Natural killer cell (primary cell): ENCODE data around the gene COQ3. TPM values are rescaled to one million over a fixed set of nuclear protein-coding genes. Genes with fewer than 3 reads are reported as not detected.

ENCODE experiments used
- ATAC-seq, 3 donors: fragments of 150-1000 bp in 2 of 3; fragments of 200-7000 bp in 1 of 3; cut with Tn5 transposase; 1 replicate in 1 of 3; 2 replicates in 2 of 3; pipeline ENCODE4 v1.10.0; 2021; ENCODE audit warnings: mild to moderate bottlenecking in 2 of 3, moderate library complexity in 2 of 3
- DNase-seq, 2 donors: peaks; one replicate each; pipeline versions ENCODE4 v3.0.0 to v3.0.0-alpha.2; 2013 to 2021; ENCODE audit warnings: mixed read lengths in 1 of 2
- H3K27ac ChIP-seq: one replicate; pipeline ENCODE4 v1.5.1; 2013; ENCODE audit warnings: mild to moderate bottlenecking, low read length
- H3K27me3 ChIP-seq: one replicate; pipeline ENCODE4 v1.6.1; 2013; ENCODE audit warnings: low read length; ENCODE audit not compliant: control insufficient read depth, insufficient read depth
- H3K36me3 ChIP-seq: one replicate; pipeline ENCODE4 v1.6.1; 2013; ENCODE audit warnings: low read length; ENCODE audit not compliant: control insufficient read depth, insufficient read depth
- H3K4me1 ChIP-seq: one replicate; pipeline ENCODE4 v1.6.1; 2013; ENCODE audit warnings: low read length; ENCODE audit not compliant: control insufficient read depth, insufficient read depth
- H3K4me3 ChIP-seq: one replicate; pipeline ENCODE4 v1.5.1; 2013; ENCODE audit warnings: low read length
- H3K9me3 ChIP-seq: one replicate; pipeline ENCODE4 v1.6.1; 2013; ENCODE audit warnings: low read length; ENCODE audit not compliant: control insufficient read depth, insufficient read depth
- H3K27ac Mint-ChIP-seq, 2 donors: one replicate each; pipeline ENCODE4 v1.8.0; 2022; ENCODE audit warnings: mild to moderate bottlenecking in 2 of 2, mixed read lengths in 2 of 2, moderate library complexity in 1 of 2
- H3K27me3 Mint-ChIP-seq, 2 donors: one replicate each; pipeline ENCODE4 v1.8.0; 2022; ENCODE audit warnings: low read depth in 2 of 2, mixed read lengths in 2 of 2
- H3K36me3 Mint-ChIP-seq: one replicate; pipeline ENCODE4 v1.8.0; 2022; ENCODE audit warnings: mixed read lengths
- H3K4me1 Mint-ChIP-seq, 2 donors: one replicate each; pipeline ENCODE4 v1.8.0; 2022; ENCODE audit warnings: mixed read lengths in 2 of 2
- H3K4me3 Mint-ChIP-seq: one replicate; pipeline ENCODE4 v1.8.0; 2022; ENCODE audit warnings: mild to moderate bottlenecking, moderate library complexity, mixed read lengths
- H3K9me3 Mint-ChIP-seq, 2 donors: one replicate each; pipeline ENCODE4 v1.8.0; 2022; ENCODE audit warnings: mixed read lengths in 2 of 2
- WGBS: methylation state at CpG from one replicate; pipeline ENCODE4 v1.1.7; 2013; ENCODE audit warnings: missing lambda C conversion rate; ENCODE audit not compliant: insufficient coverage; 5-methylcytosine and 5-hydroxymethylcytosine counted together
- intact Hi-C: fragments of 100-400 bp; cut with micrococcal nuclease; formaldehyde crosslinking; loops from one replicate; pipeline ENCODE4 v1.14.2; 2022
- total RNA-seq, 4 donors: library from RNA; stranded (reverse); fragments of 120-200 nt in 1 of 4; gene quantifications; one replicate each; pipeline versions ENCODE4 v1.2.3 to v1.2.4, GENCODE V29; 2013 to 2022
- TF ChIP-seq, protein P1 (sequence below): fragments of 200-600 bp; IDR thresholded peaks from one replicate; pipeline ENCODE4 v1.8.0; 2022; ENCODE audit warnings: antibody characterized with exemption

The COQ3 gene
- total RNA-seq, 3 donors from 2014 or later (not counting 1 experiment from before 2014, with no cell fraction given), result 2.5 to 3.7 (median 2.6) TPM

DNA sequence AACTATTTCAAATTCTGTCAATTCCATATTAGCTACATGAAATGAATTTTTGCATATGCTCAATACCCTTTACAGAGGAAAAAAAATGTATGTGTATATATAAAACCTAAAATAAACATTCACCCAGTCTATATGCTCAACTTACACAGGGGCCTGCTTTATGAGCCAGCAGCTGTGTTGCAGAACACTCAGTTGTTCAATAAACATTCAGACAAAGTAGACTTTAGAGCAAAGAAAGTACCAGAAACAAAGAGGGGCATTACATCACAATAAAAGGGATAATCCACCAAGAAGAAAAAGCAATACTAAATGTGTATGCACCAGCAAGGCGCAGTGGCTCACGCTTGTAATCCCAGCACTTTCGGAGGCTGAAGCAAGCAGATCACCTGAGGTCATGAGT, 9.5 kb downstream of the COQ3 start:
- Mint-ChIP-seq H3K4me1 (no peaks in the 10 kb centered on the region), H3K4me3 (no peak overlapping the region), H3K9me3 (no peaks in the 10 kb centered on the region), H3K36me3 (no peaks in the 10 kb centered on the region), H3K27ac (no peak overlapping the region), H3K27me3 (no peaks in the 10 kb centered on the region)
- intact Hi-C loops, result no loop called here
- TF ChIP-seq, protein P1, sequence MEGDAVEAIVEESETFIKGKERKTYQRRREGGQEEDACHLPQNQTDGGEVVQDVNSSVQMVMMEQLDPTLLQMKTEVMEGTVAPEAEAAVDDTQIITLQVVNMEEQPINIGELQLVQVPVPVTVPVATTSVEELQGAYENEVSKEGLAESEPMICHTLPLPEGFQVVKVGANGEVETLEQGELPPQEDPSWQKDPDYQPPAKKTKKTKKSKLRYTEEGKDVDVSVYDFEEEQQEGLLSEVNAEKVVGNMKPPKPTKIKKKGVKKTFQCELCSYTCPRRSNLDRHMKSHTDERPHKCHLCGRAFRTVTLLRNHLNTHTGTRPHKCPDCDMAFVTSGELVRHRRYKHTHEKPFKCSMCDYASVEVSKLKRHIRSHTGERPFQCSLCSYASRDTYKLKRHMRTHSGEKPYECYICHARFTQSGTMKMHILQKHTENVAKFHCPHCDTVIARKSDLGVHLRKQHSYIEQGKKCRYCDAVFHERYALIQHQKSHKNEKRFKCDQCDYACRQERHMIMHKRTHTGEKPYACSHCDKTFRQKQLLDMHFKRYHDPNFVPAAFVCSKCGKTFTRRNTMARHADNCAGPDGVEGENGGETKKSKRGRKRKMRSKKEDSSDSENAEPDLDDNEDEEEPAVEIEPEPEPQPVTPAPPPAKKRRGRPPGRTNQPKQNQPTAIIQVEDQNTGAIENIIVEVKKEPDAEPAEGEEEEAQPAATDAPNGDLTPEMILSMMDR, result no peak
- Histone ChIP-seq H3K4me1 (no peaks in the 10 kb centered on the region), H3K4me3 (no peak overlapping the region), H3K27ac (no peak overlapping the region), H3K27me3 (no peaks in the 10 kb centered on the region), H3K36me3 (no peaks in the 10 kb centered on the region), H3K9me3 (no peaks in the 10 kb centered on the region)
- 97% methylated on average over 3 of the region's 3 CpGs for WGBS
- no peak for ATAC-seq
- no peak for DNase-seq

DNA sequence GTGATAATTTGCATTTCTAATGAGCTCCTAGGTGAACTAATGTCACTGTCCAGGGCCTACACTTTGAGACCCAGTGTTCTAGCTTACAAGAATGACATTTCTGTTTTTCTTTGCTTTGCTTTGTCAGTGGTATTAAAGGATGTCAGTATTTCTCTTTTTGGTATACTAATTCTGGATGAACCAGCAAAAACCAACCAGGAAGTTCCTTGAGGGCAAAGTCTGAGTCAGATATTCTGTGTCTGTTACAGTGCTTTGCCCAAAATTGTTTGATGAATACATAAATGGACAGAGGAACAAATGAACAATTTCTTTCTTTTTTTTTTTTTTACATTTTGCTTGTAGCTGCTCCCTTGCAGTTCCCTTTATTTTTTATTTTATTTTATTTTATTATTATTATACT, 15.4 kb downstream of the COQ3 start:
- no peak for DNase-seq
- Mint-ChIP-seq H3K36me3 (no peaks in the 10 kb centered on the region), H3K4me3 (no peak overlapping the region), H3K27ac (no peak overlapping the region), H3K4me1 (no peaks in the 10 kb centered on the region), H3K9me3 (no peaks in the 10 kb centered on the region), H3K27me3 (no peaks in the 10 kb centered on the region)
- TF ChIP-seq, protein P1, result no peak
- H3K4me1 ChIP-seq, result no peaks in the 10 kb centered on the region
- H3K9me3 ChIP-seq, result no peaks in the 10 kb centered on the region
- ATAC-seq, result no peak
- no peak overlapping the region for H3K4me3 ChIP-seq
- H3K27ac ChIP-seq, result no peak overlapping the region
- no peaks in the 10 kb centered on the region for H3K36me3 ChIP-seq
- intact Hi-C loops, result no loop called here
- H3K27me3 ChIP-seq, result no peaks in the 10 kb centered on the region

DNA sequence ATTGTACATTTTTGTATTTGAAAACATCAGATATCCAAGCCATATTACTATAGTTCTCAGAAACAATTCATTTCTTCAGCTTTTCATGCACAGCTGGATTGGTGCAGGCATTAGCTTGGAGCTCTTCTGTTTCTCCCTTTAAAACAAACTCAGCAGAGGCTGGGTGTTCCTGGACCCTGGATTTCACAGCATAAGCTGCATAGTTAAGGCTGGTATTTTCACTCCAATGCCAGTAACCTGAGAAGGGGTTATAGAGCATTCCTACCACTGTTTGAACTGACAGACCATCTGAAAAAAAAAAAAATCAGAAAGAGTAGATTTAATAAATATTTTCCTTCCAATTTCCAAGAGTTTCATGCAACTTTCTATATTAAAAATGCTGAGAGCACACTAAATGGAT, 24.5 kb downstream of the COQ3 start:
- H3K27ac Mint-ChIP-seq, result no peak overlapping the region
- Histone ChIP-seq H3K27ac (no peak overlapping the region), H3K27me3 (no peaks in the 10 kb centered on the region), H3K4me1 (no peaks in the 10 kb centered on the region), H3K36me3 (peaks cover 3% of the 10 kb centered on the region), H3K9me3 (no peaks in the 10 kb centered on the region), H3K4me3 (no peak overlapping the region)
- intact Hi-C loops, result no loop called here
- H3K9me3 Mint-ChIP-seq, result no peaks in the 10 kb centered on the region
- ATAC-seq (no peak), DNase-seq (no peak)
- TF ChIP-seq, protein P1, result no peak
- no peaks in the 10 kb centered on the region for H3K27me3 Mint-ChIP-seq
- no peak overlapping the region for H3K4me3 Mint-ChIP-seq
- H3K4me1 Mint-ChIP-seq, result no peaks in the 10 kb centered on the region
- no peaks in the 10 kb centered on the region for H3K36me3 Mint-ChIP-seq

DNA sequence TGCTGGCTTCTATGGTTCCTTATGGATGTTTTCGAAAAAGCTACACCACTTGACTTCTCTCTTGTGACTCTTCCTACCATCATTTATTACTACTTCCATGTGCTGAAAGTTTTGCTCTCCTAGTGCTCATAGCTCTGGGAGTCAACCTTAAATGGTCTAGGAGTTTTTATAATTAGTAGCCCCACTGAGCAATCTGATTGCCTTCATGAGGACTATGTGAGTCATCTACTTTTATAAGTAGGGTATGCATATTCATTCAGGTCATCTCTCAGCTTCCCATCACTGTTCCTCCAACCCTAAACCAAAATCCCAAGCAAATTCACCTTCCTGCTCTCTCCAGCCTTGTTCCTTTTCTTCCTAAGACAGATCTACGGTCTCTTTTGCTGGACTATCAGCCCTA, 27.1 kb downstream of the COQ3 start:
- no peak overlapping the region for H3K4me3 ChIP-seq
- ATAC-seq, result no peak
- H3K36me3 Mint-ChIP-seq, result no peaks in the 10 kb centered on the region
- no peak overlapping the region for H3K27ac Mint-ChIP-seq
- no peak for DNase-seq
- intact Hi-C loops, result no loop called here
- H3K36me3 ChIP-seq, result peaks cover 3% of the 10 kb centered on the region
- no peak overlapping the region for H3K27ac ChIP-seq
- H3K27me3 Mint-ChIP-seq, result peaks cover 0 to 9% of the 10 kb centered on the region in 2 donors
- H3K9me3 Mint-ChIP-seq, result no peaks in the 10 kb centered on the region
- no peaks in the 10 kb centered on the region for H3K27me3 ChIP-seq
- TF ChIP-seq, protein P1, result no peak
- WGBS, result 88% methylated on average over 2 of the region's 2 CpGs
- H3K4me1 ChIP-seq, result no peaks in the 10 kb centered on the region
- no peaks in the 10 kb centered on the region for H3K4me1 Mint-ChIP-seq
- no peak overlapping the region for H3K4me3 Mint-ChIP-seq
- no peaks in the 10 kb centered on the region for H3K9me3 ChIP-seq
